Endothelial cell of umbilical vein (primary cell): ENCODE measurements around the gene SLC5A6. TPM values are rescaled to one million over a fixed set of nuclear protein-coding genes. Genes with fewer than 3 reads are reported as not detected.

Source experiments
- BruUV-seq: library from RNA; stranded (reverse); fragments of 400-500 nt; replicated peaks from 2 replicates; lab custom pipeline; 2021; lab: Mats Ljungman, UMichigan
- CTCF ChIA-PET: fragments of 300-600, 350-600 bp; sonication (Branson Sonifier 250); formaldehyde crosslinking; loops from one replicate; lab custom pipeline; 2021; ENCODE audit warnings: antibody characterized with exemption, inconsistent platforms; lab: Charles Lee
- POLR2A ChIA-PET: fragments of 300-600, 350-600 bp; sonication (Branson Sonifier 250); formaldehyde crosslinking; loops from one replicate; lab custom pipeline; 2021; ENCODE audit warnings: antibody characterized with exemption, inconsistent platforms; lab: Charles Lee
- DNase-seq: peaks from one replicate; pipeline ENCODE4 v3.0.0-alpha.2; 2011; ENCODE audit warnings: low read depth, low spot score
- FAIRE-seq: peaks from 2 replicates; lab custom pipeline; 2011; peaks lifted over from hg19 to GRCh38; lab: Jason Lieb, UNC
- H2AFZ ChIP-seq: 2 replicates; pipeline ENCODE4 v1.6.0; 2012; ENCODE audit warnings: low read depth, low read length, control low read depth, inconsistent platforms
- H3K27ac ChIP-seq: 2 replicates; pipeline ENCODE4 v1.5.1; 2011; ENCODE audit warnings: low read depth, mild to moderate bottlenecking, control low read depth, low read length, moderate library complexity; ENCODE audit not compliant: insufficient read depth
- H3K27me3 ChIP-seq, 2 experiments: 2 replicates each; pipeline versions ENCODE4 v1.6.0 to v1.6.1; 2011; ENCODE audit warnings: low read length in 2 of 2, mixed read lengths in 1 of 2; ENCODE audit not compliant: control insufficient read depth in 2 of 2, insufficient read depth in 2 of 2
- H3K36me3 ChIP-seq, 2 experiments: 2 replicates in 1 of 2; 3 replicates in 1 of 2; pipeline ENCODE4 v1.5.1; 2011; ENCODE audit warnings: low read length in 2 of 2, mild to moderate bottlenecking in 1 of 2, moderate library complexity in 1 of 2; ENCODE audit not compliant: control insufficient read depth in 2 of 2, insufficient read depth in 2 of 2; ENCODE audit errors: extremely low read depth in 1 of 2
- H3K4me1 ChIP-seq: 3 replicates; pipeline ENCODE4 v1.5.1; 2011; ENCODE audit warnings: mild to moderate bottlenecking, low read length; ENCODE audit not compliant: control insufficient read depth, insufficient read depth; ENCODE audit errors: extremely low read depth
- H3K4me2 ChIP-seq: 2 replicates; pipeline ENCODE4 v1.6.1; 2011; ENCODE audit warnings: low read length, control low read depth, mixed read lengths; ENCODE audit not compliant: insufficient read depth
- H3K4me3 ChIP-seq, 3 experiments: fragments of 200-600 bp in 1 of 3; sonication (generic), shearing (Covaris generic) in 1 of 3; replicated peaks in 1 of 3; 2 replicates each; pipeline ENCODE4 v1.5.1; 2011 to 2016; ENCODE audit warnings: control low read depth in 3 of 3, low read length in 3 of 3, mild to moderate bottlenecking in 2 of 3, inconsistent platforms in 1 of 3, low read depth in 1 of 3, moderate library complexity in 1 of 3; ENCODE audit not compliant: insufficient read depth in 1 of 3
- H3K79me2 ChIP-seq: 2 replicates; pipeline ENCODE4 v1.6.0; 2012; ENCODE audit warnings: low read length, inconsistent platforms; ENCODE audit not compliant: control insufficient read depth, insufficient read depth
- H3K9ac ChIP-seq: replicated peaks from 2 replicates; pipeline ENCODE3; 2011; ENCODE audit warnings: low read length, control low read depth; ENCODE audit not compliant: insufficient read depth; ENCODE audit errors: extremely low read depth
- H3K9me1 ChIP-seq: replicated peaks from 3 replicates; pipeline ENCODE4 v1.6.0; 2011; ENCODE audit warnings: mild to moderate bottlenecking, low read length; ENCODE audit not compliant: control insufficient read depth, insufficient read depth; ENCODE audit errors: extremely low read depth
- H3K9me3 ChIP-seq: replicated peaks from 2 replicates; pipeline ENCODE4 v1.5.1; 2012; ENCODE audit warnings: low read length, inconsistent platforms; ENCODE audit not compliant: control insufficient read depth, insufficient read depth
- H4K20me1 ChIP-seq: replicated peaks from 2 replicates; pipeline ENCODE3; 2011; ENCODE audit warnings: mild to moderate bottlenecking, low read length; ENCODE audit not compliant: control insufficient read depth, insufficient read depth; ENCODE audit errors: extremely low read depth
- EZH2 ChIP-seq: IDR thresholded peaks from 2 replicates; pipeline ENCODE4 v1.6.1; 2012; ENCODE audit warnings: borderline replicate concordance, low read depth, mild to moderate bottlenecking, moderate library complexity, low read length, inconsistent platforms; ENCODE audit not compliant: severe bottlenecking
- FOS ChIP-seq: IDR thresholded peaks from 2 replicates; pipeline ENCODE4 v1.6.1; 2011; ENCODE audit warnings: mild to moderate bottlenecking, low read length, moderate library complexity, borderline replicate concordance; ENCODE audit not compliant: insufficient read depth
- GATA2 ChIP-seq: IDR thresholded peaks from 2 replicates; pipeline ENCODE4 v1.7.0; 2011; ENCODE audit warnings: low read depth, mild to moderate bottlenecking, moderate library complexity, mixed read lengths, low read length; ENCODE audit not compliant: insufficient read length, insufficient read depth
- JUN ChIP-seq: IDR thresholded peaks from 2 replicates; pipeline ENCODE4 v1.6.1; 2011; ENCODE audit warnings: borderline replicate concordance, low read depth; ENCODE audit not compliant: insufficient read length, insufficient read depth
- MYC ChIP-seq: IDR thresholded peaks from one replicate; pipeline ENCODE4 v1.6.1; 2011; ENCODE audit warnings: mild to moderate bottlenecking, low read depth, low read length
- POLR2A ChIP-seq: IDR thresholded peaks from 2 replicates; pipeline ENCODE4 v1.6.1; 2012; ENCODE audit warnings: low read depth, mild to moderate bottlenecking, control low read depth, low read length
- POLR2AphosphoS5 ChIP-seq: IDR thresholded peaks from 2 replicates; pipeline ENCODE4 v1.6.1; 2012; ENCODE audit warnings: low read depth, mild to moderate bottlenecking, control low read depth, low read length, moderate library complexity; ENCODE audit not compliant: insufficient read depth
- dilution Hi-C: fragments of 300-500 bp; cut with MboI; formaldehyde crosslinking; loops from one replicate; pipeline ENCODE4 v1.15.0; 2019; ENCODE audit warnings: low sequenced_read_pairs; ENCODE audit not compliant: extremely low pct_ligation_motif_present
- intact Hi-C: fragments of 100-400 bp; cut with micrococcal nuclease; formaldehyde crosslinking; loops from one replicate; pipeline ENCODE4 v1.10.0; 2022
- polyA plus RNA-seq, 4 experiments: library from polyadenylated mRNA; depleted of rRNA in 3 of 4; stranded (reverse) in 3 of 4; unstranded in 1 of 4; fragments of >200 nt; gene quantifications; 2 replicates each; pipeline versions ENCODE4 v1.2.1 to v1.2.3, GENCODE V29; 2011 to 2012; ENCODE audit warnings: missing spikeins in 1 of 4
- total RNA-seq: library from RNA; stranded (reverse); gene quantifications from 2 replicates; pipeline ENCODE4 v1.2.3, GENCODE V29; 2021
- TF ChIP-seq, protein P1 (sequence below): IDR thresholded peaks from 2 replicates; pipeline ENCODE4 v1.6.1; 2011; ENCODE audit not compliant: insufficient read depth, insufficient read length
- TF ChIP-seq, protein P2 (sequence below), 2 donors: IDR thresholded peaks; 1 replicate in 1 of 2; 2 replicates in 1 of 2; pipeline ENCODE4 v1.5.1; 2011; ENCODE audit warnings: low read length in 2 of 2, mild to moderate bottlenecking in 2 of 2, moderate library complexity in 2 of 2, control low read depth in 1 of 2, inconsistent platforms in 1 of 2, low read depth in 1 of 2; ENCODE audit not compliant: insufficient read depth in 1 of 2; ENCODE audit errors: extremely low read depth in 1 of 2

SLC5A6 gene
- total and polyA plus RNA-seq, 2 donors (not counting 3 experiments of a cell fraction or from before 2014, with no cell fraction given), result 52.0 to 92.5 TPM

DNA sequence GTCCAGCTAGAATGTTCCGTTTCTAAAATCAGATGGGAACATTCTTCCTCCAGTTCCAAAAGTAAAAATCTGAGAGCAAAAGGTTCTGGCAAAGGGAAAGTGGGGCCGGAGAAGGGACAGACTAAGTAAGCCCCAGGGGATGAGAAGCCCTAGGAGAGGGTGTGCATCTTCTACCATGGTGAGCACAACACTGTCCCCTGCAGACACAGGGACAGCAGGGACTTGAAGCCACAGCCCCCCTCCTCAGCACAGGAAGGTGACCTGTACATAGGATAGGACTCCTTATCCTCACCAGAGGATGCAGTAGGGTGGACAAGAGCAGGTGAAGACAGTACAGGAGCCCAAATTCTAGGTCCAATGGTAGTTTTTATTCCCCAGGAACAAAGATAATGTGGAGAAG is 12.8 kb downstream of the SLC5A6 start:
- CTCF ChIA-PET, result interaction anchor here (0.8 kb wide), 1 partner anchor 104 kb away, joined by 3 read pairs; no protein-coding TSS in a partner anchor
- BruUV-seq, result no TSS peak

DNA sequence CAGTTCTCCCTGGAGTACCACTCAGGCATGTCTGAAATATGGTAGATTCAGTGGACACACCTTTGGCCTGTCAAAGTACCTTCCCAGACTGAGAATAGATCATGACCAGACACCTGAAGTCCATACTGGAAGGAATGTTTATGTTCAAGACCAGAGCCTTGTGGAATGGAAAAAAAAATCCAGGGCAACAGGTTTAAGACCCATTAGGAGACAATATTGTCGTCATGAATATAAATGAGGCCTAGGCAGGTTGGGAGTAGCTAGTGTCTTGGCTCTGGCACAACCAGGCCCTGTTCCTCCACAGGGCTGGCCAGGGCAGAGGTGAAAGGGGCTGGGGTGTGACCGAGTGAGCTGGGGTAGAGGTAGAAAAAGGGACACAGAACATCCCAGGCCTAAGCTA is 13.4 kb downstream of the SLC5A6 start:
- ChIA-PET CTCF (interaction anchor here (0.8 kb wide), 1 partner anchor 104 kb away, joined by 3 read pairs; no protein-coding TSS in a partner anchor), POLR2A (no interaction called here)
- Histone ChIP-seq H3K9ac (no peak overlapping the region), H3K4me1 (no peaks in the 10 kb centered on the region), H3K9me1 (no peaks in the 10 kb centered on the region), H3K27me3 (no peaks in the 10 kb centered on the region), H3K4me3 (no peak overlapping the region), H3K27ac (no peak overlapping the region), H2AFZ (no peak overlapping the region), H3K36me3 (peaks cover 8 to 18% of the 10 kb centered on the region in 2 experiments), H3K9me3 (no peaks in the 10 kb centered on the region), H3K79me2 (no peaks in the 10 kb centered on the region), H4K20me1 (no peaks in the 10 kb centered on the region), H3K4me2 (no peak overlapping the region)
- intact Hi-C loops (no loop called here), dilution Hi-C loops (no loop called here)
- no peak for DNase-seq
- no TSS peak for BruUV-seq
- TF ChIP-seq POLR2A, result no peak
- TF ChIP-seq GATA2, result no peak
- no peak for TF ChIP-seq JUN
- TF ChIP-seq, protein P1, sequence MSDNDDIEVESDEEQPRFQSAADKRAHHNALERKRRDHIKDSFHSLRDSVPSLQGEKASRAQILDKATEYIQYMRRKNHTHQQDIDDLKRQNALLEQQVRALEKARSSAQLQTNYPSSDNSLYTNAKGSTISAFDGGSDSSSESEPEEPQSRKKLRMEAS, result no peak
- TF ChIP-seq POLR2AphosphoS5, result no peak
- no peak for TF ChIP-seq FOS
- TF ChIP-seq, protein P2, sequence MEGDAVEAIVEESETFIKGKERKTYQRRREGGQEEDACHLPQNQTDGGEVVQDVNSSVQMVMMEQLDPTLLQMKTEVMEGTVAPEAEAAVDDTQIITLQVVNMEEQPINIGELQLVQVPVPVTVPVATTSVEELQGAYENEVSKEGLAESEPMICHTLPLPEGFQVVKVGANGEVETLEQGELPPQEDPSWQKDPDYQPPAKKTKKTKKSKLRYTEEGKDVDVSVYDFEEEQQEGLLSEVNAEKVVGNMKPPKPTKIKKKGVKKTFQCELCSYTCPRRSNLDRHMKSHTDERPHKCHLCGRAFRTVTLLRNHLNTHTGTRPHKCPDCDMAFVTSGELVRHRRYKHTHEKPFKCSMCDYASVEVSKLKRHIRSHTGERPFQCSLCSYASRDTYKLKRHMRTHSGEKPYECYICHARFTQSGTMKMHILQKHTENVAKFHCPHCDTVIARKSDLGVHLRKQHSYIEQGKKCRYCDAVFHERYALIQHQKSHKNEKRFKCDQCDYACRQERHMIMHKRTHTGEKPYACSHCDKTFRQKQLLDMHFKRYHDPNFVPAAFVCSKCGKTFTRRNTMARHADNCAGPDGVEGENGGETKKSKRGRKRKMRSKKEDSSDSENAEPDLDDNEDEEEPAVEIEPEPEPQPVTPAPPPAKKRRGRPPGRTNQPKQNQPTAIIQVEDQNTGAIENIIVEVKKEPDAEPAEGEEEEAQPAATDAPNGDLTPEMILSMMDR (IDR thresholded peaks at IDR 0.05; ENCODE audit: extremely low read depth in 1 of 2, insufficient read depth in 1 of 2, low read depth in 1 of 2, low read length in 2 of 2), result no peak
- TF ChIP-seq EZH2, result no peak
- no peak for TF ChIP-seq MYC
- no peak for FAIRE-seq

More for the DNA sequence above, 12.8 kb downstream of the SLC5A6 start:
- DNase-seq, result no peak
- POLR2A ChIA-PET, result no interaction called here
- TF ChIP-seq JUN, result no peak
- TF ChIP-seq EZH2, result no peak
- TF ChIP-seq POLR2AphosphoS5, result no peak
- TF ChIP-seq FOS, result no peak
- TF ChIP-seq GATA2, result no peak
- Histone ChIP-seq H3K4me3 (no peak overlapping the region), H3K4me1 (no peaks in the 10 kb centered on the region), H3K9me3 (no peaks in the 10 kb centered on the region), H3K9ac (no peak overlapping the region), H3K27me3 (no peaks in the 10 kb centered on the region), H3K4me2 (no peak overlapping the region), H2AFZ (no peak overlapping the region), H3K36me3 (peaks cover 10 to 24% of the 10 kb centered on the region in 2 experiments), H4K20me1 (no peaks in the 10 kb centered on the region), H3K27ac (no peak overlapping the region), H3K9me1 (no peaks in the 10 kb centered on the region), H3K79me2 (no peaks in the 10 kb centered on the region)
- no peak for FAIRE-seq
- intact Hi-C loops (no loop called here), dilution Hi-C loops (no loop called here)
